Stimulated activated naive B cell treated with anti-CD40 and anti-IgM and Interleukin-4, amounts not matched to agents 10 μg/mL and 1 μg/mL and 100 μg/mL, for 72 hours (primary cell): ENCODE results near the gene BNIPL.
A peak's percentile ranks its signal among the peaks of the same experiment; 100 is the strongest.

Experiments used
- ATAC-seq, 2 donors: fragments of 150-1000 bp; cut with Tn5 transposase; replicated peaks; 2 replicates each; pipeline ENCODE4 v1.10.0; 2021; ENCODE audit warnings: moderate library complexity in 1 of 2
- DNase-seq: peaks from one replicate; pipeline ENCODE4 v3.0.0; 2021
- H3K27ac Mint-ChIP-seq: one replicate; pipeline ENCODE4 v1.8.0; 2022; ENCODE audit warnings: mild to moderate bottlenecking, mixed read lengths
- H3K27me3 Mint-ChIP-seq, 2 donors: one replicate each; pipeline ENCODE4 v1.8.0; 2022; ENCODE audit warnings: mixed read lengths in 2 of 2
- H3K36me3 Mint-ChIP-seq, 2 donors: one replicate each; pipeline ENCODE4 v1.8.0; 2022; ENCODE audit warnings: mixed read lengths in 2 of 2, mild to moderate bottlenecking in 1 of 2
- H3K4me1 Mint-ChIP-seq, 2 donors: one replicate each; pipeline ENCODE4 v1.8.0; 2022; ENCODE audit warnings: mixed read lengths in 2 of 2, mild to moderate bottlenecking in 1 of 2
- H3K4me3 Mint-ChIP-seq, 2 donors: one replicate each; pipeline ENCODE4 v1.8.0; 2022; ENCODE audit warnings: mild to moderate bottlenecking in 2 of 2, mixed read lengths in 2 of 2, moderate library complexity in 1 of 2
- H3K9me3 Mint-ChIP-seq, 2 donors: one replicate each; pipeline ENCODE4 v1.8.0; 2022; ENCODE audit warnings: mixed read lengths in 2 of 2, mild to moderate bottlenecking in 1 of 2

BNIPL gene

GRCh38 chr1:151036356-151036755, at the start of gene BNIPL:
Gene BNIPL, plus strand, starts transcription at chr1:151036586. Its CDS starts 140 bp downstream, at chr1:151036726.
- no peaks in the 10 kb centered on the region for H3K27me3 Mint-ChIP-seq
- H3K9me3 Mint-ChIP-seq = no peaks in the 10 kb centered on the region
- H3K27ac Mint-ChIP-seq = peak within 1 kb of the TSS; percentile 4
- peaks cover 15 to 33% of the 10 kb centered on the region in 2 donors for H3K36me3 Mint-ChIP-seq
- ATAC-seq = no peak
- DNase-seq = no peak
- H3K4me3 Mint-ChIP-seq = no peak within 1 kb of the TSS
- H3K4me1 Mint-ChIP-seq = no peaks in the 10 kb centered on the region

- DNase-seq = no peak
- Mint-ChIP-seq H3K9me3 (no peaks in the 10 kb centered on the region), H3K4me1 (no peaks in the 10 kb centered on the region), H3K27ac (no peak overlapping the region), H3K4me3 (no peak overlapping the region), H3K27me3 (no peaks in the 10 kb centered on the region), H3K36me3 (no peaks in the 10 kb centered on the region)
- no peak for ATAC-seq
Measured at GRCh38 chr1:150987924-150988323, 48.5 kb upstream of the BNIPL start.

- ATAC-seq = no peak
- H3K36me3 Mint-ChIP-seq = peaks cover 8% of the 10 kb centered on the region in 2 donors
- H3K4me3 Mint-ChIP-seq = no peak overlapping the region
- H3K9me3 Mint-ChIP-seq = no peaks in the 10 kb centered on the region
- no peak for DNase-seq
- H3K27me3 Mint-ChIP-seq = no peaks in the 10 kb centered on the region
- no peak overlapping the region for H3K27ac Mint-ChIP-seq
- H3K4me1 Mint-ChIP-seq = peaks cover 2 to 6% of the 10 kb centered on the region in 2 donors
Measured at GRCh38 chr1:150992626-150993025, 43.8 kb upstream of the BNIPL start.

- Mint-ChIP-seq H3K4me1 (peaks cover 2 to 6% of the 10 kb centered on the region in 2 donors), H3K36me3 (peaks cover 8% of the 10 kb centered on the region in 2 donors), H3K27ac (no peak overlapping the region), H3K4me3 (no peak overlapping the region), H3K27me3 (no peaks in the 10 kb centered on the region), H3K9me3 (no peaks in the 10 kb centered on the region)
- ATAC-seq = no peak
- no peak for DNase-seq
Measured at GRCh38 chr1:150994248-150994647, 42.1 kb upstream of the BNIPL start.

GRCh38 chr1:150995460-150995859, 40.9 kb upstream of the BNIPL start:
- ATAC-seq (no peak), DNase-seq (no peak)
- no peaks in the 10 kb centered on the region for H3K9me3 Mint-ChIP-seq
- peaks cover 2 to 6% of the 10 kb centered on the region in 2 donors for H3K4me1 Mint-ChIP-seq
- peaks cover 8 to 13% of the 10 kb centered on the region in 2 donors for H3K36me3 Mint-ChIP-seq
- H3K4me3 Mint-ChIP-seq = no peak overlapping the region
- no peak overlapping the region for H3K27ac Mint-ChIP-seq
- H3K27me3 Mint-ChIP-seq = no peaks in the 10 kb centered on the region

- Mint-ChIP-seq H3K27me3 (no peaks in the 10 kb centered on the region), H3K4me3 (no peak overlapping the region), H3K4me1 (peaks cover 2 to 6% of the 10 kb centered on the region in 2 donors), H3K9me3 (no peaks in the 10 kb centered on the region), H3K27ac (no peak overlapping the region), H3K36me3 (peaks cover 10 to 16% of the 10 kb centered on the region in 2 donors)
- no peak for ATAC-seq
- DNase-seq = no peak
Measured at GRCh38 chr1:150995896-150996295, 40.5 kb upstream of the BNIPL start.

- no peaks in the 10 kb centered on the region for H3K9me3 Mint-ChIP-seq
- H3K4me3 Mint-ChIP-seq = no peak overlapping the region
- H3K27me3 Mint-ChIP-seq = no peaks in the 10 kb centered on the region
- peak overlapping the region; percentile 6 for H3K27ac Mint-ChIP-seq
- peaks cover 16 to 22% of the 10 kb centered on the region in 2 donors for H3K36me3 Mint-ChIP-seq
- DNase-seq (no peak), ATAC-seq (no peak)
- H3K4me1 Mint-ChIP-seq = peaks cover 6 to 7% of the 10 kb centered on the region in 2 donors
Measured at GRCh38 chr1:150997126-150997872, 39.1 kb upstream of the BNIPL start.

- Mint-ChIP-seq H3K9me3 (no peaks in the 10 kb centered on the region), H3K27ac (no peak overlapping the region), H3K27me3 (no peaks in the 10 kb centered on the region), H3K4me3 (no peak overlapping the region), H3K36me3 (peaks cover 17 to 22% of the 10 kb centered on the region in 2 donors), H3K4me1 (peaks cover 11% of the 10 kb centered on the region in 2 donors)
- no peak for ATAC-seq
- DNase-seq = no peak
Measured at GRCh38 chr1:150997949-150998348, 38.4 kb upstream of the BNIPL start.

GRCh38 chr1:150999051-150999674, 37.2 kb upstream of the BNIPL start:
- H3K27me3 Mint-ChIP-seq = no peaks in the 10 kb centered on the region
- H3K4me1 Mint-ChIP-seq = peaks cover 12 to 18% of the 10 kb centered on the region in 2 donors
- no peaks in the 10 kb centered on the region for H3K9me3 Mint-ChIP-seq
- H3K27ac Mint-ChIP-seq = no peak overlapping the region
- ATAC-seq = no peak
- H3K4me3 Mint-ChIP-seq = no peak overlapping the region
- H3K36me3 Mint-ChIP-seq = peaks cover 17 to 22% of the 10 kb centered on the region in 2 donors
- no peak for DNase-seq

- Mint-ChIP-seq H3K4me1 (peaks cover 12 to 19% of the 10 kb centered on the region in 2 donors), H3K27ac (no peak overlapping the region), H3K36me3 (peaks cover 17 to 22% of the 10 kb centered on the region in 2 donors), H3K9me3 (no peaks in the 10 kb centered on the region), H3K4me3 (no peak overlapping the region), H3K27me3 (no peaks in the 10 kb centered on the region)
- ATAC-seq = no peak
- DNase-seq = no peak
Measured at GRCh38 chr1:150999926-151000325, 36.5 kb upstream of the BNIPL start.

- no peaks in the 10 kb centered on the region for H3K27me3 Mint-ChIP-seq
- DNase-seq (no peak), ATAC-seq (no peak)
- peaks cover 17 to 22% of the 10 kb centered on the region in 2 donors for H3K36me3 Mint-ChIP-seq
- no peak overlapping the region for H3K4me3 Mint-ChIP-seq
- H3K9me3 Mint-ChIP-seq = no peaks in the 10 kb centered on the region
- no peak overlapping the region for H3K27ac Mint-ChIP-seq
- H3K4me1 Mint-ChIP-seq = peaks cover 13 to 24% of the 10 kb centered on the region in 2 donors
Measured at GRCh38 chr1:151000408-151000807, 36.0 kb upstream of the BNIPL start.

- Mint-ChIP-seq H3K27me3 (no peaks in the 10 kb centered on the region), H3K4me1 (peaks cover 22 to 30% of the 10 kb centered on the region in 2 donors), H3K27ac (no peak overlapping the region), H3K9me3 (no peaks in the 10 kb centered on the region), H3K36me3 (peaks cover 17 to 21% of the 10 kb centered on the region in 2 donors), H3K4me3 (no peak overlapping the region)
- DNase-seq (no peak), ATAC-seq (no peak)
Measured at GRCh38 chr1:151001602-151002001, 34.8 kb upstream of the BNIPL start.

GRCh38 chr1:151002051-151002450, 34.3 kb upstream of the BNIPL start:
- H3K4me3 Mint-ChIP-seq = no peak overlapping the region
- H3K36me3 Mint-ChIP-seq = peaks cover 12 to 18% of the 10 kb centered on the region in 2 donors
- peaks cover 25 to 34% of the 10 kb centered on the region in 2 donors for H3K4me1 Mint-ChIP-seq

GRCh38 chr1:151002611-151003010, 33.8 kb upstream of the BNIPL start:
- no peak overlapping the region for H3K27ac Mint-ChIP-seq
- H3K9me3 Mint-ChIP-seq = no peaks in the 10 kb centered on the region
- H3K4me1 Mint-ChIP-seq = peaks cover 30 to 40% of the 10 kb centered on the region in 2 donors
- DNase-seq = no peak
- peaks cover 9 to 14% of the 10 kb centered on the region in 2 donors for H3K36me3 Mint-ChIP-seq
- H3K27me3 Mint-ChIP-seq = no peaks in the 10 kb centered on the region
- H3K4me3 Mint-ChIP-seq = no peak overlapping the region
- ATAC-seq = no peak

More at GRCh38 chr1:151002051-151002450, 34.3 kb upstream of the BNIPL start:
- Mint-ChIP-seq H3K9me3 (no peaks in the 10 kb centered on the region), H3K27me3 (no peaks in the 10 kb centered on the region), H3K27ac (no peak overlapping the region)
- DNase-seq (no peak), ATAC-seq (no peak)

- no peak overlapping the region for H3K27ac Mint-ChIP-seq
- ATAC-seq = no peak
- peaks cover 9 to 14% of the 10 kb centered on the region in 2 donors for H3K36me3 Mint-ChIP-seq
- H3K9me3 Mint-ChIP-seq = no peaks in the 10 kb centered on the region
- H3K4me1 Mint-ChIP-seq = peaks cover 35 to 46% of the 10 kb centered on the region in 2 donors
- DNase-seq = no peak
- no peak overlapping the region for H3K4me3 Mint-ChIP-seq
- no peaks in the 10 kb centered on the region for H3K27me3 Mint-ChIP-seq
Measured at GRCh38 chr1:151003180-151003579, 33.2 kb upstream of the BNIPL start.
